HEK293 (cell line): ENCODE results near the gene WDR72.

Experiments
- CTCF ChIA-PET: fragments of 350-600 bp; formaldehyde crosslinking; extraction: SDS; loops from one replicate; lab custom pipeline; 2021; ENCODE audit warnings: antibody characterized with exemption; lab: Yijun Ruan, JAX
- POLR2A ChIA-PET: fragments of 300-600 bp; formaldehyde crosslinking; extraction: SDS; loops from one replicate; lab custom pipeline; 2020; ENCODE audit warnings: antibody characterized with exemption, inconsistent platforms; lab: Yijun Ruan, JAX
- H3K27ac ChIP-seq: fragments of 200-500 bp; sonication (Bioruptor generic); 2 replicates; pipeline ENCODE4 v1.5.1; 2014; ENCODE audit warnings: low read depth, low read length, control low read depth, inconsistent platforms; ENCODE audit errors: extremely low read depth
- H3K36me3 ChIP-seq, 2 experiments: fragments of 200-500 bp in 1 of 2; sonication (Bioruptor generic) in 1 of 2; 1 replicate in 1 of 2; 2 replicates in 1 of 2; pipeline ENCODE4 v1.5.1; 2014 to 2017; ENCODE audit warnings: inconsistent platforms in 2 of 2, low read length in 2 of 2; ENCODE audit not compliant: control insufficient read depth in 2 of 2, insufficient read depth in 1 of 2
- H3K4me1 ChIP-seq: fragments of 200-500 bp; sonication (Bioruptor generic); 2 replicates; pipeline ENCODE4 v1.5.1; 2014; ENCODE audit warnings: mild to moderate bottlenecking, low read length, inconsistent platforms; ENCODE audit not compliant: control insufficient read depth, insufficient read depth
- H3K4me3 ChIP-seq: 2 replicates; pipeline ENCODE4 v1.5.1; 2011; ENCODE audit warnings: low read depth, mild to moderate bottlenecking, control low read depth, low read length, moderate library complexity
- H3K9me3 ChIP-seq: fragments of 200-500 bp; sonication (Bioruptor generic); 2 replicates; pipeline ENCODE4 v1.5.1; 2014; ENCODE audit warnings: low read depth, low read length, inconsistent platforms; ENCODE audit not compliant: control insufficient read depth, insufficient read depth
- GLIS2 ChIP-seq: fragments of 450-650 bp; formaldehyde crosslinking; IDR thresholded peaks from 2 replicates; pipeline ENCODE4 v1.5.1; 2016; ENCODE audit warnings: missing biosample characterization, missing genetic modification characterization
- KLF9 ChIP-seq: fragments of 450-650 bp; formaldehyde crosslinking; IDR thresholded peaks from 2 replicates; pipeline ENCODE4 v1.5.1; 2016; ENCODE audit warnings: missing biosample characterization, missing genetic modification characterization, low read depth
- MEIS1 ChIP-seq: sonication (generic); formaldehyde crosslinking; IDR thresholded peaks from 2 replicates; pipeline ENCODE4 v1.8.1; 2022; ENCODE audit warnings: missing genetic modification reagents, mild to moderate bottlenecking, borderline replicate concordance
- MZF1 ChIP-seq: fragments of 450-650 bp; formaldehyde crosslinking; IDR thresholded peaks from 2 replicates; pipeline ENCODE4 v1.5.1; 2017; ENCODE audit warnings: missing biosample characterization, missing genetic modification characterization, borderline replicate concordance
- OSR2 ChIP-seq: fragments of 450-650 bp; formaldehyde crosslinking; IDR thresholded peaks from 2 replicates; pipeline ENCODE4 v1.5.1; 2016; ENCODE audit warnings: missing biosample characterization, missing genetic modification characterization
- ZNF114 ChIP-seq: fragments of 450-650 bp; formaldehyde crosslinking; IDR thresholded peaks from 2 replicates; pipeline ENCODE4 v1.5.0; 2017; ENCODE audit warnings: missing biosample characterization, missing genetic modification characterization
- ZNF146 ChIP-seq: fragments of 450-650 bp; formaldehyde crosslinking; IDR thresholded peaks from 2 replicates; pipeline ENCODE4 v1.5.1; 2016; ENCODE audit warnings: missing biosample characterization, missing genetic modification characterization
- ZNF184 ChIP-seq: fragments of 450-650 bp; IDR thresholded peaks from 2 replicates; pipeline ENCODE4 v1.5.1; 2018; ENCODE audit warnings: missing biosample characterization, mild to moderate bottlenecking, missing genetic modification characterization
- ZNF2 ChIP-seq: fragments of 450-650 bp; formaldehyde crosslinking; IDR thresholded peaks from 2 replicates; pipeline ENCODE4 v1.5.1; 2016; ENCODE audit warnings: missing biosample characterization, missing genetic modification characterization
- ZNF211 ChIP-seq: fragments of 450-650 bp; formaldehyde crosslinking; IDR thresholded peaks from 2 replicates; pipeline ENCODE4 v1.5.1; 2016; ENCODE audit warnings: low read depth, missing biosample characterization, missing genetic modification characterization
- ZNF24 ChIP-seq: fragments of 450-650 bp; formaldehyde crosslinking; IDR thresholded peaks from 2 replicates; pipeline ENCODE4 v1.5.1; 2016; ENCODE audit warnings: missing biosample characterization, missing genetic modification characterization
- ZNF324 ChIP-seq: fragments of 450-650 bp; formaldehyde crosslinking; IDR thresholded peaks from 2 replicates; pipeline ENCODE4 v1.5.1; 2016; ENCODE audit warnings: missing biosample characterization, missing genetic modification characterization
- ZNF350 ChIP-seq: fragments of 450-650 bp; formaldehyde crosslinking; IDR thresholded peaks from 2 replicates; pipeline ENCODE4 v1.5.0; 2017; ENCODE audit warnings: missing biosample characterization, mild to moderate bottlenecking, missing genetic modification characterization
- ZNF48 ChIP-seq: fragments of 450-650 bp; formaldehyde crosslinking; IDR thresholded peaks from 2 replicates; pipeline ENCODE4 v1.5.1; 2016; ENCODE audit warnings: missing biosample characterization, missing genetic modification characterization
- ZNF501 ChIP-seq: fragments of 450-650 bp; formaldehyde crosslinking; IDR thresholded peaks from 2 replicates; pipeline ENCODE4 v1.5.1; 2016; ENCODE audit warnings: missing biosample characterization, missing genetic modification characterization
- ZNF558 ChIP-seq: fragments of 450-650 bp; formaldehyde crosslinking; IDR thresholded peaks from 2 replicates; pipeline ENCODE4 v1.5.1; 2016; ENCODE audit warnings: missing biosample characterization, missing genetic modification characterization
- ZNF670 ChIP-seq: fragments of 450-650 bp; formaldehyde crosslinking; IDR thresholded peaks from 2 replicates; pipeline ENCODE4 v1.5.1; 2016; ENCODE audit warnings: missing biosample characterization, missing genetic modification characterization, low read depth
- ZNF791 ChIP-seq: fragments of 450-650 bp; formaldehyde crosslinking; IDR thresholded peaks from 2 replicates; pipeline ENCODE4 v1.5.1; 2016; ENCODE audit warnings: missing biosample characterization, missing genetic modification characterization
- ZSCAN23 ChIP-seq: fragments of 450-650 bp; formaldehyde crosslinking; IDR thresholded peaks from 2 replicates; pipeline ENCODE4 v1.5.1; 2016; ENCODE audit warnings: missing biosample characterization, missing genetic modification characterization
- ZSCAN30 ChIP-seq: fragments of 450-650 bp; IDR thresholded peaks from 2 replicates; pipeline ENCODE4 v1.5.1; 2018; ENCODE audit warnings: missing biosample characterization, mild to moderate bottlenecking, missing genetic modification characterization, moderate library complexity
- TF ChIP-seq, protein P1 (sequence below): fragments of 450-650 bp; formaldehyde crosslinking; IDR thresholded peaks from 2 replicates; pipeline ENCODE4 v1.5.1; 2016; ENCODE audit warnings: missing biosample characterization, missing genetic modification characterization
- TF ChIP-seq, protein P2 (sequence below): fragments of 450-650 bp; IDR thresholded peaks from 2 replicates; pipeline ENCODE4 v1.5.1; 2018; ENCODE audit warnings: missing biosample characterization, missing genetic modification characterization
- TF ChIP-seq, protein P3 (sequence below): fragments of 450-650 bp; formaldehyde crosslinking; IDR thresholded peaks from 2 replicates; pipeline ENCODE4 v1.5.1; 2016; ENCODE audit warnings: missing biosample characterization, missing genetic modification characterization
- TF ChIP-seq, protein P4 (sequence below): fragments of 450-650 bp; formaldehyde crosslinking; optimal IDR thresholded peaks from 2 replicates; pipeline ENCODE3; 2016; ENCODE audit warnings: missing biosample characterization, mild to moderate bottlenecking, missing genetic modification characterization
- TF ChIP-seq, protein P5 (sequence below): fragments of 450-650 bp; formaldehyde crosslinking; IDR thresholded peaks from 2 replicates; pipeline ENCODE4; 2016; ENCODE audit warnings: missing biosample characterization, missing genetic modification characterization
- TF ChIP-seq, protein P6 (sequence below): fragments of 450-650 bp; formaldehyde crosslinking; conservative IDR thresholded peaks from 2 replicates; pipeline ENCODE4 v1.5.1; 2016; ENCODE audit warnings: low read depth, missing biosample characterization, missing genetic modification characterization

Gene WDR72

DNA sequence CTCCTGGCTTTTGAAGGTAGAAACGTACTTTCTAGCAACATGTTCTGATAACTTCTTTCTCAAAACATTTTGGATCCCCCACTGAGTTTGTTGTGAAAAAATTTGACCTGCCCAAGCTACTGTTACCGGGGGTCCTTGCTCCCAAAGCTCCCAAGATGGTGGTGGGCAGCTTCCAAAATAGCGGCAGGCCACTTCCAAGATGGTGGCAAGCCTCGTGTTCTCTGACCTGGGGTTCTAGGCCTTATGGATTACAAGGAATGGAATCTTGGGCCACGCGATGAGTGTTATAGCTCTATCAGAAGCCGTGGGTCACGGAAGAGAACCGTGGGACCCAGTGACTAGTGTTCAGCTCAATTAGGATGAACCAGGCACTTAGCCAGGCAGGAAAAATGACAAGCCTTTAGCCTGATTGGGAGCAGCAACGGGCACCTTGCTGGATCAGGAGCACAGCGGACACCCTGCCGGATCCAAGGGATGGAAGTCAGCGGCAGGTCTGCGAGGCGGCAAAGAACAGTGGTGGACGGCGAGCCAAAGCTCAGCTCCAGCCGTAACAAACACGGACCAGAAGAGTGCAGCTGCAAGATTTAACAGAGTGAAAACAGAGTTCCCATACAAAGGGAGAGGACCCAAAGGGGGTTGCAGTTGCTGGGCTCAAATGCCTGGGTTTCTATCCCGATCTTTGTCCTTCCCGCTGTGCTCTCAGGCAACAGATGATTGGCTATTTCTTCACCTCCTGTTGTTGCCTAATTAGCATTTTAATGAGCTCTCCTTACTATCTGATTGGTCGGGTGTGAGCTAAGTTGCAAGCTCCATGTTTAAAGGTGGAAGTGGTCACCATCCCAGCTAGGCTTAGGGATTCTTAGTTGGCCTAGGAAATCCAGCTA, 133.3 kb downstream of the WDR72 start:
- POLR2A ChIA-PET, result no interaction called here
- Histone ChIP-seq H3K4me1 (no peaks in the 10 kb centered on the region), H3K4me3 (no peak overlapping the region), H3K9me3 (no peaks in the 10 kb centered on the region), H3K36me3 (no peaks in the 10 kb centered on the region), H3K27ac (no peak overlapping the region)
- CTCF ChIA-PET, result no interaction called here
- TF ChIP-seq ZNF324 (tag by site-specific recombination) (no peak), ZSCAN23 (tag by site-specific recombination) (no peak), ZNF501 (no peak), MEIS1 (CRISPR knock-in tag) (no peak), ZNF350 (no peak), KLF9 (no peak), ZNF791 (no peak), ZSCAN30 (tag by site-specific recombination) (no peak), ZNF670 (tag by site-specific recombination) (no peak), GLIS2 (tag by site-specific recombination) (no peak)
- TF ChIP-seq, protein P1, sequence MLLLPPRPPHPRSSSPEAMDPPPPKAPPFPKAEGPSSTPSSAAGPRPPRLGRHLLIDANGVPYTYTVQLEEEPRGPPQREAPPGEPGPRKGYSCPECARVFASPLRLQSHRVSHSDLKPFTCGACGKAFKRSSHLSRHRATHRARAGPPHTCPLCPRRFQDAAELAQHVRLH, result no peak
- TF ChIP-seq, protein P2, sequence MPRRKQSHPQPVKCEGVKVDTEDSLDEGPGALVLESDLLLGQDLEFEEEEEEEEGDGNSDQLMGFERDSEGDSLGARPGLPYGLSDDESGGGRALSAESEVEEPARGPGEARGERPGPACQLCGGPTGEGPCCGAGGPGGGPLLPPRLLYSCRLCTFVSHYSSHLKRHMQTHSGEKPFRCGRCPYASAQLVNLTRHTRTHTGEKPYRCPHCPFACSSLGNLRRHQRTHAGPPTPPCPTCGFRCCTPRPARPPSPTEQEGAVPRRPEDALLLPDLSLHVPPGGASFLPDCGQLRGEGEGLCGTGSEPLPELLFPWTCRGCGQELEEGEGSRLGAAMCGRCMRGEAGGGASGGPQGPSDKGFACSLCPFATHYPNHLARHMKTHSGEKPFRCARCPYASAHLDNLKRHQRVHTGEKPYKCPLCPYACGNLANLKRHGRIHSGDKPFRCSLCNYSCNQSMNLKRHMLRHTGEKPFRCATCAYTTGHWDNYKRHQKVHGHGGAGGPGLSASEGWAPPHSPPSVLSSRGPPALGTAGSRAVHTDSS, result no peak
- TF ChIP-seq, protein P3, sequence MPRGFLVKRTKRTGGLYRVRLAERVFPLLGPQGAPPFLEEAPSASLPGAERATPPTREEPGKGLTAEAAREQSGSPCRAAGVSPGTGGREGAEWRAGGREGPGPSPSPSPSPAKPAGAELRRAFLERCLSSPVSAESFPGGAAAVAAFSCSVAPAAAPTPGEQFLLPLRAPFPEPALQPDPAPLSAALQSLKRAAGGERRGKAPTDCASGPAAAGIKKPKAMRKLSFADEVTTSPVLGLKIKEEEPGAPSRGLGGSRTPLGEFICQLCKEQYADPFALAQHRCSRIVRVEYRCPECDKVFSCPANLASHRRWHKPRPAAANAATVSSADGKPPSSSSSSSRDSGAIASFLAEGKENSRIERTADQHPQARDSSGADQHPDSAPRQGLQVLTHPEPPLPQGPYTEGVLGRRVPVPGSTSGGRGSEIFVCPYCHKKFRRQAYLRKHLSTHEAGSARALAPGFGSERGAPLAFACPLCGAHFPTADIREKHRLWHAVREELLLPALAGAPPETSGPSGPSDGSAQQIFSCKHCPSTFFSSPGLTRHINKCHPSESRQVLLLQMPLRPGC (tag by site-specific recombination), result no peak
- TF ChIP-seq, protein P4, sequence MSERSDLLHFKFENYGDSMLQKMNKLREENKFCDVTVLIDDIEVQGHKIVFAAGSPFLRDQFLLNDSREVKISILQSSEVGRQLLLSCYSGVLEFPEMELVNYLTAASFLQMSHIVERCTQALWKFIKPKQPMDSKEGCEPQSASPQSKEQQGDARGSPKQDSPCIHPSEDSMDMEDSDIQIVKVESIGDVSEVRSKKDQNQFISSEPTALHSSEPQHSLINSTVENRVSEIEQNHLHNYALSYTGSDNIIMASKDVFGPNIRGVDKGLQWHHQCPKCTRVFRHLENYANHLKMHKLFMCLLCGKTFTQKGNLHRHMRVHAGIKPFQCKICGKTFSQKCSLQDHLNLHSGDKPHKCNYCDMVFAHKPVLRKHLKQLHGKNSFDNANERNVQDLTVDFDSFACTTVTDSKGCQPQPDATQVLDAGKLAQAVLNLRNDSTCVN (tag by site-specific recombination), result no peak

DNA sequence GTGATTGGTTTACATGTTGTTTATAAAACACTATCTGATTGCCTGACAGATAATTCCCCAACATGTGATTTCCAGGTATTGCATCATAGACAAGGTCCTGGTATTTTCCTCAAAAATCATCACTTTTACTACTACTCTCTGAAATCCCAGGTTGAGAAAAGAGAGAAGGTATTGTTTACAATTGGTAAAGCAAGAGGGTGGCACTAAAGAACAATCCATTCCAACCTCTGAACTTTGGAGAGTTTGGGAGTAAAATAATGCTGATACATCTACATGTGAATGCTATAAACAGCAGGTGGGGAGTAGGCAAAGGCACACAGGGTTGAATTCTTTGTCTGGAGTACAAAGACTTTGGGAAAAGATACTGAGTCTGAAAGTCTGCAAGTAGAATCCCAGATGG, 134.2 kb downstream of the WDR72 start:
- POLR2A ChIA-PET, result no interaction called here

More for the DNA sequence above, 134.2 kb downstream of the WDR72 start:
- CTCF ChIA-PET, result no interaction called here
- H3K4me3 ChIP-seq, result no peak overlapping the region
- no peaks in the 10 kb centered on the region for H3K4me1 ChIP-seq
- no peaks in the 10 kb centered on the region for H3K36me3 ChIP-seq
- H3K27ac ChIP-seq, result no peak overlapping the region
- TF ChIP-seq ZNF2 (tag by site-specific recombination) (no peak), ZNF211 (no peak), ZNF114 (tag by site-specific recombination) (no peak), ZNF48 (tag by site-specific recombination) (no peak), ZNF146 (tag by site-specific recombination) (no peak), OSR2 (tag by site-specific recombination) (no peak), ZNF558 (no peak), MZF1 (tag by site-specific recombination) (no peak), MEIS1 (CRISPR knock-in tag) (no peak), ZNF24 (tag by site-specific recombination) (no peak), ZNF184 (tag by site-specific recombination) (no peak)
- TF ChIP-seq, protein P5, sequence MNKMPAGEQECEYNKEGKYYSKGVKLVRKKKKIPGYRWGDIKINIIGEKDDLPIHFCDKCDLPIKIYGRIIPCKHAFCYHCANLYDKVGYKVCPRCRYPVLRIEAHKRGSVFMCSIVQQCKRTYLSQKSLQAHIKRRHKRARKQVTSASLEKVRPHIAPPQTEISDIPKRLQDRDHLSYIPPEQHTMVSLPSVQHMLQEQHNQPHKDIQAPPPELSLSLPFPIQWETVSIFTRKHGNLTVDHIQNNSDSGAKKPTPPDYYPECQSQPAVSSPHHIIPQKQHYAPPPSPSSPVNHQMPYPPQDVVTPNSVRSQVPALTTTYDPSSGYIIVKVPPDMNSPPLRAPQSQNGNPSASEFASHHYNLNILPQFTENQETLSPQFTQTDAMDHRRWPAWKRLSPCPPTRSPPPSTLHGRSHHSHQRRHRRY (tag by site-specific recombination), result no peak
- TF ChIP-seq, protein P6, sequence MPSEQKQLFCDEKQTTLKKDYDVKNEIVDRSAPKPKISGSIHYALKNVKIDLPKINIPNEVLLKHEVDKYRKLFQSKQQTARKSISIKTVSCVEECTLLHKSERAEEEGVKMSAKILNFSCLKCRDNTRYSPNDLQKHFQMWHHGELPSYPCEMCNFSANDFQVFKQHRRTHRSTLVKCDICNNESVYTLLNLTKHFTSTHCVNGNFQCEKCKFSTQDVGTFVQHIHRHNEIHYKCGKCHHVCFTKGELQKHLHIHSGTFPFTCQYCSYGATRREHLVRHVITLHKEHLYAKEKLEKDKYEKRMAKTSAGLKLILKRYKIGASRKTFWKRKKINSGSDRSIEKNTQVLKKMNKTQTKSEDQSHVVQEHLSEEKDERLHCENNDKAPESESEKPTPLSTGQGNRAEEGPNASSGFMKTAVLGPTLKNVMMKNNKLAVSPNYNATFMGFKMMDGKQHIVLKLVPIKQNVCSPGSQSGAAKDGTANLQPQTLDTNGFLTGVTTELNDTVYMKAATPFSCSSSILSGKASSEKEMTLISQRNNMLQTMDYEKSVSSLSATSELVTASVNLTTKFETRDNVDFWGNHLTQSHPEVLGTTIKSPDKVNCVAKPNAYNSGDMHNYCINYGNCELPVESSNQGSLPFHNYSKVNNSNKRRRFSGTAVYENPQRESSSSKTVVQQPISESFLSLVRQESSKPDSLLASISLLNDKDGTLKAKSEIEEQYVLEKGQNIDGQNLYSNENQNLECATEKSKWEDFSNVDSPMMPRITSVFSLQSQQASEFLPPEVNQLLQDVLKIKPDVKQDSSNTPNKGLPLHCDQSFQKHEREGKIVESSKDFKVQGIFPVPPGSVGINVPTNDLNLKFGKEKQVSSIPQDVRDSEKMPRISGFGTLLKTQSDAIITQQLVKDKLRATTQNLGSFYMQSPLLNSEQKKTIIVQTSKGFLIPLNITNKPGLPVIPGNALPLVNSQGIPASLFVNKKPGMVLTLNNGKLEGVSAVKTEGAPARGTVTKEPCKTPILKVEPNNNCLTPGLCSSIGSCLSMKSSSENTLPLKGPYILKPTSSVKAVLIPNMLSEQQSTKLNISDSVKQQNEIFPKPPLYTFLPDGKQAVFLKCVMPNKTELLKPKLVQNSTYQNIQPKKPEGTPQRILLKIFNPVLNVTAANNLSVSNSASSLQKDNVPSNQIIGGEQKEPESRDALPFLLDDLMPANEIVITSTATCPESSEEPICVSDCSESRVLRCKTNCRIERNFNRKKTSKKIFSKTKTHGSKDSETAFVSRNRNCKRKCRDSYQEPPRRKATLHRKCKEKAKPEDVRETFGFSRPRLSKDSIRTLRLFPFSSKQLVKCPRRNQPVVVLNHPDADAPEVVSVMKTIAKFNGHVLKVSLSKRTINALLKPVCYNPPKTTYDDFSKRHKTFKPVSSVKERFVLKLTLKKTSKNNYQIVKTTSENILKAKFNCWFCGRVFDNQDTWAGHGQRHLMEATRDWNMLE (tag by site-specific recombination), result no peak
- no peaks in the 10 kb centered on the region for H3K9me3 ChIP-seq
